ENCODE data around the gene RETREG1. TPM values are rescaled to one million over a fixed set of nuclear protein-coding genes. Genes with fewer than 3 reads are reported as not detected.

The RETREG1 gene
- total RNA-seq, 1 donor from 2014 or later, result 3.0 TPM

DNA sequence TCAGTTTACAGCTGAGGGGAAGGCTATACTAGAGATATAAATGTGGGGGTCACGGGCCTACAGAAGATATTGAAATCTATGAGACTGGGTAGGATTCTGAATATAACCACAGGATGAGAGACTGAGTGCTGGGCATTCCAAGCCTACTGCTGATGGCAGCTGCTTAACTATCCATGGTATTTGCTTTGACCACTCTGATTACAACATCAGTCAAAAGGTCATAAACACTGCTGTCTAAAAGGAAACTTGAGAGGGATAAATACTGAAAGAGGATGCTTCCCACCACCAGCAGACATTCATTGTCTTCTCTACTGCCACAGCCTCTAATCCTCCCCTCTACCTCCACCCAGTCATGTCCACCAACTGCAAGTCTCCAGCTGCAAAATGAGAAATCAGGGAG is 155.0 kb downstream of the RETREG1 start:
- H3K27me3 Mint-ChIP-seq (ENCODE audit: insufficient read depth, low read depth), result no peaks in the 10 kb centered on the region
- Histone ChIP-seq H3F3A (ENCODE audit: low read depth) (no peaks in the 10 kb centered on the region), H3K4me1 (peaks cover 11% of the 10 kb centered on the region), H3K36me3 (peaks cover 11% of the 10 kb centered on the region), H3K79me2 (ENCODE audit: low read depth) (peaks cover 31% of the 10 kb centered on the region), H3K27ac (no peak overlapping the region), H3K27me3 (no peaks in the 10 kb centered on the region), H2AFZ (replicated peaks) (no peak overlapping the region), H3K4me2 (no peak overlapping the region), H4K20me1 (ENCODE audit: low read depth) (peaks cover 16% of the 10 kb centered on the region), H3K9ac (no peak overlapping the region), H3K9me3 (ENCODE audit: low read depth) (no peaks in the 10 kb centered on the region), H3K4me3 (no peak overlapping the region)
- H3K27ac Mint-ChIP-seq, result no peak overlapping the region
- DNase-seq (ENCODE audit: low spot score), result no peak
- H3K4me3 Mint-ChIP-seq, result no peak overlapping the region
- no peaks in the 10 kb centered on the region for H3K9me3 Mint-ChIP-seq
- H3K36me3 Mint-ChIP-seq, result peaks cover 11% of the 10 kb centered on the region
- TF ChIP-seq, protein P1, sequence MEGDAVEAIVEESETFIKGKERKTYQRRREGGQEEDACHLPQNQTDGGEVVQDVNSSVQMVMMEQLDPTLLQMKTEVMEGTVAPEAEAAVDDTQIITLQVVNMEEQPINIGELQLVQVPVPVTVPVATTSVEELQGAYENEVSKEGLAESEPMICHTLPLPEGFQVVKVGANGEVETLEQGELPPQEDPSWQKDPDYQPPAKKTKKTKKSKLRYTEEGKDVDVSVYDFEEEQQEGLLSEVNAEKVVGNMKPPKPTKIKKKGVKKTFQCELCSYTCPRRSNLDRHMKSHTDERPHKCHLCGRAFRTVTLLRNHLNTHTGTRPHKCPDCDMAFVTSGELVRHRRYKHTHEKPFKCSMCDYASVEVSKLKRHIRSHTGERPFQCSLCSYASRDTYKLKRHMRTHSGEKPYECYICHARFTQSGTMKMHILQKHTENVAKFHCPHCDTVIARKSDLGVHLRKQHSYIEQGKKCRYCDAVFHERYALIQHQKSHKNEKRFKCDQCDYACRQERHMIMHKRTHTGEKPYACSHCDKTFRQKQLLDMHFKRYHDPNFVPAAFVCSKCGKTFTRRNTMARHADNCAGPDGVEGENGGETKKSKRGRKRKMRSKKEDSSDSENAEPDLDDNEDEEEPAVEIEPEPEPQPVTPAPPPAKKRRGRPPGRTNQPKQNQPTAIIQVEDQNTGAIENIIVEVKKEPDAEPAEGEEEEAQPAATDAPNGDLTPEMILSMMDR (IDR thresholded peaks at IDR 0.05), result no peak
- no peak for TF ChIP-seq EZH2phosphoT487 (IDR thresholded peaks at IDR 0.05)
- no peak for TF ChIP-seq EZH2 (IDR thresholded peaks at IDR 0.05)
- H3K4me1 Mint-ChIP-seq, result peaks cover 29% of the 10 kb centered on the region

DNA sequence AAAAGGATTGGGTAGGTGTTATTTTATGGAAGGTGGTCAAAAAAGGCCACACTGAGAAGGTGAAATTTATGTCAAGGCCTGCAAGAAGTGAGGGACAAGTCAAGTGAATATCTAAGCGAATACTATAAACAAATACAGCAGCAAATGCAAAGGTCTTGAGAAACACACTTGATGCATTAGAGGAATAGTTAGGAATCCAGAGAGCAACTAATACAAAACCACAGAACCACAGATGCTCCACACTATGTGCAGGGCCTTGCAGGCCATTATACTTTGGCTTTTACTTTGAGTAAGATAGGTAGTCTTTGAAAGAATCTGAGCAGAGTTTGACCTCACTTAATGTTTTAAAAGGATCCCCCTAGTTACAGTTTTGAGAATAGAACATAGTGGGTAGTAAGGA is 155.8 kb downstream of the RETREG1 start:
- Histone ChIP-seq H3K27me3 (no peaks in the 10 kb centered on the region), H2AFZ (replicated peaks) (no peak overlapping the region), H3K9ac (no peak overlapping the region), H3F3A (ENCODE audit: low read depth) (no peaks in the 10 kb centered on the region), H3K4me2 (no peak overlapping the region), H3K9me3 (ENCODE audit: low read depth) (no peaks in the 10 kb centered on the region), H3K27ac (no peak overlapping the region), H3K36me3 (peaks cover 11% of the 10 kb centered on the region), H3K4me3 (no peak overlapping the region), H3K79me2 (ENCODE audit: low read depth) (peaks cover 24% of the 10 kb centered on the region), H3K4me1 (peaks cover 11% of the 10 kb centered on the region), H4K20me1 (ENCODE audit: low read depth) (peaks cover 10% of the 10 kb centered on the region)
- no peak for DNase-seq (ENCODE audit: low spot score)
- TF ChIP-seq EZH2phosphoT487 (IDR thresholded peaks at IDR 0.05) (no peak), EZH2 (IDR thresholded peaks at IDR 0.05) (no peak)
- TF ChIP-seq, protein P1 (IDR thresholded peaks at IDR 0.05), result no peak
- Mint-ChIP-seq H3K4me3 (no peak overlapping the region), H3K9me3 (no peaks in the 10 kb centered on the region), H3K4me1 (peaks cover 23% of the 10 kb centered on the region), H3K27me3 (ENCODE audit: insufficient read depth, low read depth) (no peaks in the 10 kb centered on the region), H3K27ac (no peak overlapping the region), H3K36me3 (peaks cover 10% of the 10 kb centered on the region)

DNA sequence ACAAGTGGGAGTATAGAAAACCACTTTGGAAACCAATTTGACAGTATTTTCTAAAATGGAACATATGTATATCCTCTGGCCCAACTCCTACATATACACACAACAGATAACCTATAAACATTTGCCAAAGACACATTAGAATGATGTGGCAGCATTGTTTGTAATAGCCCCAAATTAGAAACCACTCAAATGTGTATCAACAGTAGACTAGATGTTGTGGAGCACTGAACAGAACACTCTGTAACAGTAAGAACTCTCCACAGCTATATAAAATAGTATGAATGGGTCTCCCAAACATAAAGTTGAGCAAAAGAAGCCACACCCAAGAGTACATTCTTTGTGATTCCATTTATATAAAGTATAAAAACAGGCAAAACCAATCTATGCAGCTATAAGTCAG is 157.3 kb downstream of the RETREG1 start:
- Histone ChIP-seq H3F3A (ENCODE audit: low read depth) (no peaks in the 10 kb centered on the region), H4K20me1 (ENCODE audit: low read depth) (peaks cover 8% of the 10 kb centered on the region), H3K79me2 (ENCODE audit: low read depth) (peaks cover 29% of the 10 kb centered on the region), H3K27me3 (no peaks in the 10 kb centered on the region), H3K4me1 (peaks cover 9% of the 10 kb centered on the region), H3K9ac (no peak overlapping the region), H3K36me3 (peaks cover 11% of the 10 kb centered on the region), H3K9me3 (ENCODE audit: low read depth) (no peaks in the 10 kb centered on the region), H2AFZ (replicated peaks) (no peak overlapping the region), H3K27ac (no peak overlapping the region), H3K4me2 (no peak overlapping the region), H3K4me3 (no peak overlapping the region)
- Mint-ChIP-seq H3K27me3 (ENCODE audit: insufficient read depth, low read depth) (no peaks in the 10 kb centered on the region), H3K4me1 (peaks cover 14% of the 10 kb centered on the region), H3K9me3 (no peaks in the 10 kb centered on the region), H3K36me3 (peaks cover 12% of the 10 kb centered on the region), H3K27ac (no peak overlapping the region), H3K4me3 (no peak overlapping the region)
- TF ChIP-seq EZH2 (IDR thresholded peaks at IDR 0.05), result no peak
- no peak for TF ChIP-seq EZH2phosphoT487 (IDR thresholded peaks at IDR 0.05)
- TF ChIP-seq, protein P1 (IDR thresholded peaks at IDR 0.05), result no peak
- no peak for DNase-seq (ENCODE audit: low spot score)

All from neural progenitor cell (in vitro differentiated cells).